ENCODE results near the gene DEXI.

DEXI gene

GRCh38 chr16:10931977-10932632 lies 10.2 kb downstream of the DEXI start:
- Histone ChIP-seq H3F3A (ENCODE audit: insufficient read depth) (no peaks in the 10 kb centered on the region), H3K27ac (ENCODE audit: low read depth, low read length) (no peak overlapping the region), H3K9me2 (replicated peaks; ENCODE audit: insufficient read depth, low read length) (no peaks in the 10 kb centered on the region), H3K4me2 (ENCODE audit: low read depth, low read length, poor library complexity, severe bottlenecking) (no peak overlapping the region), H3K4me3 (ENCODE audit: insufficient read depth, low read length, poor library complexity, severe bottlenecking) (no peak overlapping the region), H3K79me2 (ENCODE audit: insufficient read depth, low read length) (no peaks in the 10 kb centered on the region), H4K20me1 (ENCODE audit: low read depth, low read length) (no peaks in the 10 kb centered on the region), H3K9ac (ENCODE audit: low read length) (no peak overlapping the region), H3K9me3 (ENCODE audit: insufficient read depth, low read length) (no peaks in the 10 kb centered on the region), H2AFZ (ENCODE audit: low read depth, low read length, severe bottlenecking) (no peak overlapping the region), H3K36me3 (ENCODE audit: low read length) (no peaks in the 10 kb centered on the region), H3K27me3 (ENCODE audit: low read length) (no peaks in the 10 kb centered on the region)
- TF ChIP-seq EZH2phosphoT487 (conservative IDR thresholded peaks at IDR 0.05; ENCODE audit: low read length) (no peak), CTCF (IDR thresholded peaks at IDR 0.05; ENCODE audit: insufficient read depth, low read length, poor library complexity, severe bottlenecking) (no peak)

GRCh38 chr16:10931134-10931533 lies 11.1 kb downstream of the DEXI start:
- Histone ChIP-seq H3K9me2 (replicated peaks; ENCODE audit: insufficient read depth, low read length) (no peaks in the 10 kb centered on the region), H3K27me3 (ENCODE audit: low read length) (no peaks in the 10 kb centered on the region), H3K27ac (ENCODE audit: low read depth, low read length) (no peak overlapping the region), H2AFZ (ENCODE audit: low read depth, low read length, severe bottlenecking) (no peak overlapping the region), H3K9ac (ENCODE audit: low read length) (no peak overlapping the region), H3K79me2 (ENCODE audit: insufficient read depth, low read length) (no peaks in the 10 kb centered on the region), H3K4me3 (ENCODE audit: insufficient read depth, low read length, poor library complexity, severe bottlenecking) (no peak overlapping the region), H3F3A (ENCODE audit: insufficient read depth) (no peaks in the 10 kb centered on the region), H4K20me1 (ENCODE audit: low read depth, low read length) (no peaks in the 10 kb centered on the region), H3K4me2 (ENCODE audit: low read depth, low read length, poor library complexity, severe bottlenecking) (no peak overlapping the region), H3K36me3 (ENCODE audit: low read length) (no peaks in the 10 kb centered on the region), H3K9me3 (ENCODE audit: insufficient read depth, low read length) (no peaks in the 10 kb centered on the region)
- TF ChIP-seq EZH2phosphoT487 (conservative IDR thresholded peaks at IDR 0.05; ENCODE audit: low read length) = no peak
- no peak for TF ChIP-seq CTCF (IDR thresholded peaks at IDR 0.05; ENCODE audit: insufficient read depth, low read length, poor library complexity, severe bottlenecking)

GRCh38 chr16:10930755-10931093 lies 11.5 kb downstream of the DEXI start:
- Histone ChIP-seq H3K4me3 (ENCODE audit: insufficient read depth, low read length, poor library complexity, severe bottlenecking) (no peak overlapping the region), H3K79me2 (ENCODE audit: insufficient read depth, low read length) (no peaks in the 10 kb centered on the region), H3K9me3 (ENCODE audit: insufficient read depth, low read length) (no peaks in the 10 kb centered on the region), H3K4me2 (ENCODE audit: low read depth, low read length, poor library complexity, severe bottlenecking) (no peak overlapping the region), H3K36me3 (ENCODE audit: low read length) (no peaks in the 10 kb centered on the region), H3K9me2 (replicated peaks; ENCODE audit: insufficient read depth, low read length) (no peaks in the 10 kb centered on the region), H4K20me1 (ENCODE audit: low read depth, low read length) (no peaks in the 10 kb centered on the region), H3K9ac (ENCODE audit: low read length) (no peak overlapping the region), H2AFZ (ENCODE audit: low read depth, low read length, severe bottlenecking) (no peak overlapping the region), H3K27me3 (ENCODE audit: low read length) (no peaks in the 10 kb centered on the region), H3K27ac (ENCODE audit: low read depth, low read length) (no peak overlapping the region), H3F3A (ENCODE audit: insufficient read depth) (no peaks in the 10 kb centered on the region)
- TF ChIP-seq EZH2phosphoT487 (conservative IDR thresholded peaks at IDR 0.05; ENCODE audit: low read length) = no peak
- no peak for TF ChIP-seq CTCF (IDR thresholded peaks at IDR 0.05; ENCODE audit: insufficient read depth, low read length, poor library complexity, severe bottlenecking)
